GM19372 (cell line): ENCODE measurements around the gene NTPCR.

Experiments used
- ATAC-seq: cut with Tn5 transposase; IDR thresholded peaks from one replicate; pipeline ENCODE4 v1.9.1; 2021; ENCODE audit warnings: mild to moderate bottlenecking, low read depth, moderate library complexity; ENCODE audit not compliant: unreplicated experiment

The NTPCR gene

GRCh38 chr1:232956081-232956480 lies 5.7 kb downstream of the NTPCR start:
- no peak for ATAC-seq

GRCh38 chr1:232958067-232958466 lies 7.7 kb downstream of the NTPCR start:
- ATAC-seq, result no peak

DNA sequence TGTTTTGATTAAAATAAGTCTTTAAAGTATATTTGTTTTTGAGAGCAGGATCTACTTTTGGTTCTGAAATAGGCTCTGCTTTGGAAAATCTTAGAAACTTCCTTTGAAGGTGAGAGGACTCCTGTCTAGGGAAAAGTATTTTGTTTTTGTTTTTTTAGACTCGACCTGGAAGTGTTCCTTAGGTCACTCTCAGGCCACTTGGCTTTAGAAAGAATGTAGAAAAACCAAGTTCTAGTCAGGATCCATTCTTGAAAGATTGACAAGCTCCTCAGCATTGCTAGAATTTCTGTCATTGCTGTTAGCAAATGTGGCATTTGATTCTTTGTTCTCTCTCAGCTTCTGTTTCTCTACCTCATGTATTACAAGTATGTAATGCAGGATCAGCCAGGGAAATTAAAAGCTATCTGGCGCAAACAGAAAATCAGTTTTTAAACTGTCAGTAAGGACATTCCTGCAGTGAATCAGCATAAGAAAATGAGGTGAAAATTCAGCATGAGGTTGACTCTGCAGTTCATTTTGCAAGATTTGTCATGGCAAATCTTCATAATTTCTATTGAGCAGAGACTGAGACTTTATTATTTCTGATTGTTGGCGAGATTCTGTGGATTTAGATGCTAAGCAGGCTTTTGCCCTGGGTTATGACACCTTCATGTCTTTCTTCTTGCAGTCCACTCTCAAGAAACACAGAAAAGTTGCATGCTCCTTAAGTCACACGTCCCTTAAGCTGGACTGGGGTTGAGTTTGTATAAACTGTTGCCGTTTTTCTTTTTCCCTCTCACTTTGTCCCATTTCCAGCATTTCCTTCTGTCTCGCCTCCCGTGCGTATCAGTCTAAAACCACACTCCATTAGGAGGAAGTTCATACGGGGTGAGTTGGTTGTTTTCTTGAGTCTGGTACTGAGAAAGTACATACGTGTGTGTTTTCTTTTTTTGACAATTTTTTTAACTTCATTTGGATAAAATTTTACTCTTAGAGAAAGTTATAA lies 12.6 kb downstream of the NTPCR start:
- ATAC-seq, result no peak

- ATAC-seq, result no peak
Observed at GRCh38 chr1:232964601-232965000, 14.2 kb downstream of the NTPCR start.

GRCh38 chr1:232965124-232965911 lies 14.9 kb downstream of the NTPCR start:
- ATAC-seq, result no peak

DNA sequence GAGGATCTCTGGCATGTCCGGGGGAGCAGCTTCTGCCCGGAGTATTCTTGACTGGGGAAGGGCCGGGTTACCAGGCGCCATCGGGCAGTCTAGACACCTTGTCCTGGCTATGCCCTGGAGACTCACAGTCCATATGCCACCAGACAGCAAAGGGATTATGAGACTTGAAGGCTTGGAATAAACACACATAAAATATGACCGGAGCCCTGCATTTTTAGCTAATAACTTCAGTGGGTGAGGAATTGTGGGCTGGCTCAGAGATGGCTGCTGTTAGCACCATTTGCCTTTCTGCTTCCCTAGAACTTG lies 15.5 kb downstream of the NTPCR start:
- no peak for ATAC-seq

DNA sequence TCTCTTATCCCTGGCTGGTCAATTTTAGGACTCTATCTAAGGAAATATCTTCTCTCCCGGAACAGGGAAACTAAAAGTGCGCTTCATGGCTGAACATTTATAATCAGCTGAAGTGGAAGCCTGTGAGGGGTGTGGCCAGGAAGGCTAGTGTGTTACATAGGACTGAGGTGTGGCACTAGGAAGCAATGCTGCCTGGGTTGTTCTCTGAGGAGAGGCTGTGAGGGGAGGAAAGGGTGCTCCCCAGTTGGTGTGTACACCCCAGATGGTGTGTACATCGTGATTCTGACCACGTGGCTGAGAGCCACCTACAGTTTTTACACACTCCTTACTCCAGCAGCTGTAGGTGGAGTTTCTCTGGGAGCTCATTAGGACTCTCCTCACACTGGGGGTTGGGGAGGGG lies 16.3 kb downstream of the NTPCR start:
- ATAC-seq, result no peak

GRCh38 chr1:232968391-232968790 lies 18.0 kb downstream of the NTPCR start:
- no peak for ATAC-seq

DNA sequence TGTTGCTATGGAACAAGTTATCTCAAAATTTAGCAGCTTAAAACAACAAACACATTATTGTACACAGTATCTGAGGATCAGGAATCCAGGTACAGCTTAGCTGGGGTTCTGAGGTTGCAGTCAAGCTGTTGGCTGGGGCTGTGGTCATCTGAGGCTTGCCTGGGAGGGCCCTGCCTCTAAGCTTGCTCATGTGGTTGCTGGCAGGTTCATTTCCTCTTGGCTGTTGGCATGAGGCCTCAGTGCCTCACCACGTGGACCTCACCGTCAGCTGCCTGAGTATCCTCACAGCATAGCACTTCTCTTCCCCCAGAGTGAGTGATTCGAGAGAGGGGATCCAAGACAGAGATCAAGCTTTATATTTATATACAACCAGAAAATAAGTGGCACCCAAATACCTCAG lies 18.6 kb downstream of the NTPCR start:
- ATAC-seq, result no peak

GRCh38 chr1:232969799-232970198 lies 19.4 kb downstream of the NTPCR start:
- ATAC-seq, result no peak

GRCh38 chr1:232970508-232970907 lies 20.1 kb downstream of the NTPCR start:
- no peak for ATAC-seq

- no peak for ATAC-seq
Observed at GRCh38 chr1:232973652-232974611, 23.5 kb downstream of the NTPCR start.

- ATAC-seq, result no peak
Observed at GRCh38 chr1:232974971-232975370, 24.6 kb downstream of the NTPCR start.

GRCh38 chr1:232978091-232978634 lies 27.8 kb downstream of the NTPCR start:
- ATAC-seq, result no peak

- no peak for ATAC-seq
Observed at GRCh38 chr1:232978815-232979214, 28.4 kb downstream of the NTPCR start.

- ATAC-seq, result no peak
Observed at GRCh38 chr1:232979558-232979957, 29.1 kb downstream of the NTPCR start.

DNA sequence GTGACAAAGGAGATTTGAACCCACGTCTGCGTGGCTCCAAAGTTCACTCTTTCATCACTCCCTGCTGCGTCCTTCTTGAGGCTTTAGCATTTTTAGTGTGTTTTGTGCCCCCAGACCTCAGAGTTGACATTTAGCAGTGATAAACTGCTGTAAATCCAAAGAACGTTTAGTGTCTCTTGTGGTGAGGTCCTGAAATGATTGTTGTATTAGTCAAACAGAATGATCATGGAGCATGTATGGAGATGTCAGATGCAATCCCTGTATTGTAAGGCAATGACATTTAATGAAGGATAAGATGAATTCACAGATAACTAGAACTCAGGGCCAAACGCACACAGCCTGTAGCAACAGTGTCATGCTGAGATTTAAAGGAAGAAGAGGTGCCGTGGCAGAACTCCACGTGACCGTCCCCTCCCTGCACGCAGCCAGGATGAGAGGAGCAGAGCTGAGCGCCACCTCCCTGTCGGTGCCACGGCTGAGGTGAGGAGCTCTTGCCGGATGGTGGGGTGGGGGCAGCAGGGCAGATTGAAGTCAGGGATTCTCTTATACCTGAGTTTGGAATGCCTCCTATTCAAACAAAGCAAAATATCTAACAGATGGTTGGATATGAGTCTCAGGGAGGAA lies 30.1 kb downstream of the NTPCR start:
- no peak for ATAC-seq

- no peak for ATAC-seq
Observed at GRCh38 chr1:232980986-232981560, 30.7 kb downstream of the NTPCR start.

DNA sequence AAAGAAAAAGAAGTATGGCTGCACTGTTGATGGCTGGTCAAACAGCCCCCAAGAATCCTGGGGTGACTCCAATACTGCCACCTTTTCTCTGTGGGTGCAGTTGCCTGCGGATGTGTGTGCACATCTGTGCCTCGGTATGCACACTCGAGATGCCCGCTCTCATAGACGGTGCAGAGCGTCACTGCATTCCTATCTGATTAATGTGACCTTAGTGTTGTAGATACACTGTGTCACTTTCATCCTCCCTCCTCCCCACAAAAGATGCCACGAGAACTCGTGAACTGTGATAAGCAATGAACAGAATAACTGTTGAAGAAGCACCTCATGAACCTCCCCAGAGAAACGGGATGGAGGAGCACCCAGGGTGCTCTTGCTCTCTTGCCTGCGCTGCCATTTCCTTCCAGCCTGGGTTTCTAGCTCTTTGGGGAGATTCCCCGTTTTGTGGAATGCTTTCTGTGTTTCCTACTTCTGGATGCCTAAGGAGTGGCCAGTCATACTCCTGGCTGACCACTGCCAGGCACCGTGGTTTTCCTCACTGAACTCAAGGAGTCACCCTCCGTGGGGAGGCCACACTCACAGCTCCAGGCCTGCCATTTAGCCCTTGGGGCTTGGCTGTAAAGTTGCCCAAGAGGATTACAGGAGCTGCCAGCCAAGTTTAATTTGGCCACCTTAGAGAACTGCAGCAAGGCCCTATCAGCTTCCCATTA lies 32.0 kb downstream of the NTPCR start:
- no peak for ATAC-seq
